GM19467 (cell line): Measurements from ENCODE around the gene ATP13A1.
"Not testable (repeated sequence)": the region's sequence is repeated elsewhere in the genome, so short reads cannot be mapped to it uniquely, and the experiment has no call there.

Experiments used
- ATAC-seq: cut with Tn5 transposase; IDR thresholded peaks from one replicate; pipeline ENCODE4 v1.9.1; 2021; ENCODE audit warnings: mild to moderate bottlenecking, moderate library complexity; ENCODE audit not compliant: unreplicated experiment

Gene ATP13A1

GRCh38 chr19:19626516-19627472 lies 36.7 kb downstream of the ATP13A1 start:
- no peak for ATAC-seq

GRCh38 chr19:19624032-19624570 lies 39.4 kb downstream of the ATP13A1 start:
- ATAC-seq, result no peak

GRCh38 chr19:19623383-19623782 lies 40.1 kb downstream of the ATP13A1 start:
- ATAC-seq, result no peak

GRCh38 chr19:19619849-19620210 lies 43.6 kb downstream of the ATP13A1 start:
- no peak for ATAC-seq

- ATAC-seq, result no peak
Observed at GRCh38 chr19:19619181-19619848, 44.2 kb downstream of the ATP13A1 start.

- ATAC-seq, result peak; percentile 95
Observed at GRCh38 chr19:19618219-19619051, 45.0 kb downstream of the ATP13A1 start, which contains the start of gene PBX4. TSS of gene PBX4 (minus strand) at chr19:19618687. CDS start at chr19:19618629, 58 bp downstream.

- ATAC-seq, result no peak
Observed at GRCh38 chr19:19615086-19615485, 48.4 kb downstream of the ATP13A1 start.

- ATAC-seq, result no peak
Observed at GRCh38 chr19:19613506-19613905, 50.0 kb downstream of the ATP13A1 start.

GRCh38 chr19:19610376-19611202 lies 52.9 kb downstream of the ATP13A1 start:
- no peak for ATAC-seq

GRCh38 chr19:19606686-19607085 lies 56.8 kb downstream of the ATP13A1 start:
- not testable (repeated sequence) for ATAC-seq

- no peak for ATAC-seq
Observed at GRCh38 chr19:19606021-19606420, 57.5 kb downstream of the ATP13A1 start.

- no peak for ATAC-seq
Observed at GRCh38 chr19:19602713-19603324, 60.7 kb downstream of the ATP13A1 start.

GRCh38 chr19:19602136-19602712 lies 61.3 kb downstream of the ATP13A1 start:
- ATAC-seq, result no peak

GRCh38 chr19:19600793-19601330 lies 62.6 kb downstream of the ATP13A1 start:
- no peak for ATAC-seq

GRCh38 chr19:19598728-19599451 lies 64.6 kb downstream of the ATP13A1 start:
- not testable (repeated sequence) for ATAC-seq

GRCh38 chr19:19597809-19598306 lies 65.6 kb downstream of the ATP13A1 start:
- ATAC-seq, result peak; percentile 49
